Activated T-helper 1 cell treated with anti-CD3 and anti-CD28 coated beads, Interleukin-12 subunit alpha, Interleukin-12 subunit beta, Interleukin-2, Interleukin-4 antibody, amounts not matched to agents 30 ng/mL and 10 ng/mL and 1 ng/mL, durations not matched to agents 14 hours and 24 hours and 36 hours (primary cell): ENCODE measurements around the gene TWIST1. TPM values are rescaled to one million over a fixed set of nuclear protein-coding genes. Genes with fewer than 3 reads are reported as not detected.

Source experiments
- DNase-seq: peaks from one replicate; pipeline ENCODE4 v3.0.0; 2021; ENCODE audit warnings: low spot score
- H3K27ac Mint-ChIP-seq: one replicate; pipeline ENCODE4 v1.8.0; 2021; ENCODE audit warnings: mild to moderate bottlenecking, mixed read lengths
- H3K27me3 Mint-ChIP-seq: one replicate; pipeline ENCODE4 v1.8.0; 2022; ENCODE audit warnings: mild to moderate bottlenecking, moderate library complexity, mixed read lengths; ENCODE audit not compliant: insufficient read depth
- H3K36me3 Mint-ChIP-seq: one replicate; pipeline ENCODE4 v1.8.0; 2021; ENCODE audit warnings: low read depth, mixed read lengths
- H3K4me1 Mint-ChIP-seq: one replicate; pipeline ENCODE4 v1.8.0; 2021; ENCODE audit warnings: low read depth, mixed read lengths
- H3K4me3 Mint-ChIP-seq: one replicate; pipeline ENCODE4 v1.8.0; 2021; ENCODE audit warnings: mild to moderate bottlenecking, moderate library complexity, mixed read lengths
- H3K9me3 Mint-ChIP-seq: one replicate; pipeline ENCODE4 v1.8.0; 2021; ENCODE audit warnings: mixed read lengths
- intact Hi-C: fragments of 100-400 bp; cut with micrococcal nuclease; formaldehyde crosslinking; loops from one replicate; pipeline ENCODE4 v1.15.1; 2024
- total RNA-seq: library from RNA; stranded (reverse); gene quantifications from 2 replicates; pipeline ENCODE4 v1.2.3, GENCODE V29; 2022

Gene TWIST1
- total RNA-seq, 1 donor from 2014 or later: 8.1 TPM

DNA sequence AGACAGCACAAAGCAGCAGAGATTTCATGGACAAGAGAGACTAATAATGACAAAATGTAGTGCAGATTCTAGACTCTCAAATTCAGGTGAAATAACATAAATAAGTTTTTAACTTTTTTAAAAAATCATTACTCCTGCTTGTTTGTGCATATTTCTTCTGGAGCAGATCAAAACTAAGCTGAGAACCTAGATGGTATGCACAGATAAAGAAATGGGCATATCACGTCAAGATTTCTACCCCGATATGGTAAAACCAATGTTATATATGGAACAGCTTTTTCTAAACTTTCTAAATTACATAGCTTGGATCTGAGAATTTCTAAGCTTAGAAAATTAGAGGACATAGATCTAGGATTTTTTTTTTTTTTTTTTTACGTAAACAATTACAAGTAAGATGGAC lies 18.2 kb downstream of the TWIST1 start:
- Mint-ChIP-seq H3K9me3 (no peaks in the 10 kb centered on the region), H3K36me3 (no peaks in the 10 kb centered on the region), H3K27me3 (no peaks in the 10 kb centered on the region), H3K4me3 (no peak overlapping the region), H3K27ac (no peak overlapping the region), H3K4me1 (no peaks in the 10 kb centered on the region)
- no peak for DNase-seq
- intact Hi-C loops: no loop called here

GRCh38 chr7:19098510-19098909 lies 18.9 kb downstream of the TWIST1 start:
- Mint-ChIP-seq H3K9me3 (no peaks in the 10 kb centered on the region), H3K4me3 (no peak overlapping the region), H3K27me3 (no peaks in the 10 kb centered on the region), H3K36me3 (no peaks in the 10 kb centered on the region), H3K4me1 (no peaks in the 10 kb centered on the region), H3K27ac (no peak overlapping the region)
- DNase-seq: no peak
- intact Hi-C loops: no loop called here

- intact Hi-C loops: no loop called here
- Mint-ChIP-seq H3K9me3 (no peaks in the 10 kb centered on the region), H3K4me3 (no peak overlapping the region), H3K36me3 (no peaks in the 10 kb centered on the region), H3K4me1 (no peaks in the 10 kb centered on the region), H3K27me3 (no peaks in the 10 kb centered on the region), H3K27ac (no peak overlapping the region)
- DNase-seq: no peak
These were observed 20.0 kb downstream of the TWIST1 start for GRCh38 chr7:19097165-19098055.

- H3K36me3 Mint-ChIP-seq: no peaks in the 10 kb centered on the region
- no peak for DNase-seq
- intact Hi-C loops: no loop called here
These were observed 22.0 kb downstream of the TWIST1 start for GRCh38 chr7:19095353-19095860.

GRCh38 chr7:19094598-19095352 lies 22.7 kb downstream of the TWIST1 start:
- H3K27me3 Mint-ChIP-seq: no peaks in the 10 kb centered on the region
- intact Hi-C loops: no loop called here
- no peak for DNase-seq
- no peak overlapping the region for H3K27ac Mint-ChIP-seq
- H3K9me3 Mint-ChIP-seq: no peaks in the 10 kb centered on the region
- H3K4me3 Mint-ChIP-seq: no peak overlapping the region
- no peaks in the 10 kb centered on the region for H3K4me1 Mint-ChIP-seq
- no peaks in the 10 kb centered on the region for H3K36me3 Mint-ChIP-seq

More at GRCh38 chr7:19095353-19095860, 22.0 kb downstream of the TWIST1 start:
- no peaks in the 10 kb centered on the region for H3K9me3 Mint-ChIP-seq
- no peak overlapping the region for H3K4me3 Mint-ChIP-seq
- no peak overlapping the region for H3K27ac Mint-ChIP-seq
- no peaks in the 10 kb centered on the region for H3K27me3 Mint-ChIP-seq
- no peaks in the 10 kb centered on the region for H3K4me1 Mint-ChIP-seq

- DNase-seq: no peak
- no peak overlapping the region for H3K27ac Mint-ChIP-seq
- no peaks in the 10 kb centered on the region for H3K36me3 Mint-ChIP-seq
- intact Hi-C loops: no loop called here
- H3K4me3 Mint-ChIP-seq: no peak overlapping the region
- no peaks in the 10 kb centered on the region for H3K4me1 Mint-ChIP-seq
- no peaks in the 10 kb centered on the region for H3K27me3 Mint-ChIP-seq
- H3K9me3 Mint-ChIP-seq: no peaks in the 10 kb centered on the region
These were observed 23.3 kb downstream of the TWIST1 start for GRCh38 chr7:19094138-19094537.

DNA sequence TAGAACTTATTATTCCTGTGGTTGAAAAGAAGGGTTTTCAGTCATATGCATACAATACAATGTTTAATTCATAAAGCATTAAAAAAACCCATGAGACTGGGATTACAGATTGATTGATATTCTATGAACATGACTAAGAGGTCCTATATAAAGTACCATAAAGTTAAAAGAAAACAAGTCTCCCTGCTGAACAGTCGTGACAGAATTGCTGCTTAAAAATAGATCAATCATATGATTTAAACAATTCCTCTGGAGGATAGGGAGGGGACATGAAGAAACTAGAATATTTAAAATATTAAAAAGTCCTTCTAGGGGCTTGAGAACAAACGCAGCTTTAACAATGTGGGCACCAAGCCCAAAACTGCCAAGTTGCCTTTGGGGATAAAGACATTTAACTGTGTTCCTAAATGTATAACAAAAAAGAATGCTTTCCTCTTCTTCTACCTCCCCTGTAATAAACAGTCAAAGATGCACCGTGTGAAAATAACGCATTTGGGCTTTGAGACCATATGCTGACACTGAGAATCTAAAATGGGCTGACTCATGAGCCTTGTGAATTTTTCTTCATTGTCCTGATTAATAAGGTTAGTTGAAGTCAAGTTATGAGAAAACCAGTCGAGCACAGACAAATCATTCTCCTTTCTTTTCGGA lies 25.8 kb downstream of the TWIST1 start:
- no peak for DNase-seq
- intact Hi-C loops: no loop called here
- H3K4me1 Mint-ChIP-seq: no peaks in the 10 kb centered on the region
- no peaks in the 10 kb centered on the region for H3K36me3 Mint-ChIP-seq
- H3K9me3 Mint-ChIP-seq: no peaks in the 10 kb centered on the region
- no peak overlapping the region for H3K27ac Mint-ChIP-seq
- no peak overlapping the region for H3K4me3 Mint-ChIP-seq
- no peaks in the 10 kb centered on the region for H3K27me3 Mint-ChIP-seq

DNA sequence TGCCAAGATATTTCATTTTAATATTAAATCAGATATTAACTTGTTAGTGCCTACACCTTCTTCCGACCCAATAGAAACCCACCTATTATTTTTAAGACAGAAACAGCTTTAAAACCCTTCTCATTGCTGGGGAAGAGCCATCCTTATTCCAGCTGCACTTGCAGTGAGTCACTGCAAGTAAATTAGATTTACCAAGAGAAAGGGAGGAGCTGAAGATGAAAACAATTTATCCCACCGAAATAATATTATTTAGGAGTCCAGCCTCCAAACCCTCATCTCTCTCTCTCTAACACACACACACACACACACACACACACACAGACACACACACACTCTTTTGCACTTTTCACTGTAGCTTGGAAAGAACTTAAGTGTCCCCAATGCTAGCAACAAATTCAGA lies 26.9 kb downstream of the TWIST1 start:
- H3K4me3 Mint-ChIP-seq: no peak overlapping the region
- intact Hi-C loops: no loop called here
- no peaks in the 10 kb centered on the region for H3K9me3 Mint-ChIP-seq
- H3K4me1 Mint-ChIP-seq: no peaks in the 10 kb centered on the region
- H3K27ac Mint-ChIP-seq: no peak overlapping the region
- DNase-seq: no peak
- H3K36me3 Mint-ChIP-seq: no peaks in the 10 kb centered on the region
- H3K27me3 Mint-ChIP-seq: no peaks in the 10 kb centered on the region

- H3K27me3 Mint-ChIP-seq: no peaks in the 10 kb centered on the region
- no peak overlapping the region for H3K27ac Mint-ChIP-seq
- no peaks in the 10 kb centered on the region for H3K36me3 Mint-ChIP-seq
- intact Hi-C loops: no loop called here
- H3K4me3 Mint-ChIP-seq: no peak overlapping the region
- no peaks in the 10 kb centered on the region for H3K4me1 Mint-ChIP-seq
- no peaks in the 10 kb centered on the region for H3K9me3 Mint-ChIP-seq
- no peak for DNase-seq
These were observed 27.6 kb downstream of the TWIST1 start for GRCh38 chr7:19089797-19090196.

- intact Hi-C loops: no loop called here
- Mint-ChIP-seq H3K27ac (no peak overlapping the region), H3K9me3 (no peaks in the 10 kb centered on the region), H3K27me3 (no peaks in the 10 kb centered on the region), H3K4me3 (no peak overlapping the region), H3K4me1 (no peaks in the 10 kb centered on the region), H3K36me3 (no peaks in the 10 kb centered on the region)
- DNase-seq: no peak
These were observed 28.1 kb downstream of the TWIST1 start for GRCh38 chr7:19089378-19089777.

DNA sequence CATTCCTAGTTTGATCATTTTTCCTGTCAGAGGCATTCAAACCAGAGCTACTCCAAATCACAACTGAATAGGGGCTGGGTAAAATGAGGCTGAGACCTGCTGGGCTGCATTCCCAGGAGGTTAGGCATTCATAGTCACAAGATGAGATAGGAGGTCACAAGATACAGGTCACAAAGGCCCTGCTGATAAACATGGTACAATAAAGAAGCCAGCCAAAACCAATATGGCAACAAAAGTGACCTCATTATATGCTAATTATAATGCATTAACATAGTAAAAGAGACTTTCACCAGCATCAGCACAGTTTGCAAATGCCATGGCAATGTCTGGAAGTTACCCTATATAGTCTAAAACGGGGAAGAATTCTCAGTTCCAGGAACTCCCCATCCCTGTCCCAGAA lies 37.3 kb downstream of the TWIST1 start:
- H3K27ac Mint-ChIP-seq: no peak overlapping the region
- H3K4me1 Mint-ChIP-seq: no peaks in the 10 kb centered on the region
- peaks cover 6% of the 10 kb centered on the region for H3K9me3 Mint-ChIP-seq
- no peaks in the 10 kb centered on the region for H3K27me3 Mint-ChIP-seq
- intact Hi-C loops: no loop called here
- no peak for DNase-seq
- H3K36me3 Mint-ChIP-seq: no peaks in the 10 kb centered on the region
- no peak overlapping the region for H3K4me3 Mint-ChIP-seq

GRCh38 chr7:19079066-19079465 lies 38.4 kb downstream of the TWIST1 start:
- Mint-ChIP-seq H3K36me3 (no peaks in the 10 kb centered on the region), H3K4me3 (no peak overlapping the region), H3K27me3 (no peaks in the 10 kb centered on the region), H3K4me1 (no peaks in the 10 kb centered on the region), H3K9me3 (peaks cover 6% of the 10 kb centered on the region), H3K27ac (no peak overlapping the region)
- intact Hi-C loops: no loop called here
- no peak for DNase-seq

DNA sequence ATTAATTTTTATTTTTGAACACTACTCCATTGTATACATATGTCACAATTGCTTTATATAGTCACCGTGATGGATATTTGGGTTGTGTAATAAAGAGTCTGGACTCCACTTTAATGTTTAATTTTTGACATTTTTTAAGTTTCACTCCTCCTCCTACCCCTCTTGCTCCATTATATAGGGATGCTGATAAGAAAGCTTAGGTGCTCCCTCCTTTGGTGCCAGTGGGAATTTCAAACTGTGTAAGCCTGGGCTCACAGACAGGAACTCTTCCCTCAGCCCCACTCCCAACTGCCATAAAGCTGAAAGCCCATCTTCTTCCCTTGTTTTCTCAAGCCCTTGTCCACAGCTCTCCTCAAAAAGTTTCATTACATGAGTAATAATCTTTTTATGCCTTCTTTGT lies 47.6 kb downstream of the TWIST1 start:
- Mint-ChIP-seq H3K27ac (no peak overlapping the region), H3K4me3 (no peak overlapping the region), H3K4me1 (no peaks in the 10 kb centered on the region), H3K36me3 (no peaks in the 10 kb centered on the region), H3K27me3 (no peaks in the 10 kb centered on the region), H3K9me3 (no peaks in the 10 kb centered on the region)
- intact Hi-C loops: no loop called here
- DNase-seq: no peak
